ENCODE measurements around the gene PRH2. TPM values are rescaled to one million over a fixed set of nuclear protein-coding genes. Genes with fewer than 3 reads are reported as not detected.

PRH2 gene
- total and polyA plus RNA-seq, 8 donors: 0.33 to 1.1 (median 0.67) TPM; not detected in 2

- Histone ChIP-seq H3K9me3 (no peaks in the 10 kb centered on the region), H3K27ac (no peak overlapping the region), H3K27me3 (no peaks in the 10 kb centered on the region), H3K4me1 (no peaks in the 10 kb centered on the region), H3K36me3 (no peaks in the 10 kb centered on the region), H3K4me3 (no peak overlapping the region)
- intact Hi-C loops (cut with DNase I): no loop called here
- DNase-seq (no peak), ATAC-seq (no peak)
- no peak for TF ChIP-seq CTCF (IDR thresholded peaks at IDR 0.05)
Measured at GRCh38 chr12:10966314-10966713, 37.3 kb downstream of the PRH2 start.

- Histone ChIP-seq H3K27me3 (no peaks in the 10 kb centered on the region), H3K27ac (no peak overlapping the region), H3K4me3 (no peak overlapping the region), H3K4me1 (no peaks in the 10 kb centered on the region), H3K36me3 (no peaks in the 10 kb centered on the region), H3K9me3 (no peaks in the 10 kb centered on the region)
- intact Hi-C loops (cut with DNase I): no loop called here
- ATAC-seq (no peak), DNase-seq (no peak)
- TF ChIP-seq CTCF (IDR thresholded peaks at IDR 0.05): no peak
Measured at GRCh38 chr12:10967409-10967808, 38.4 kb downstream of the PRH2 start.

GRCh38 chr12:10968765-10969456 lies 39.9 kb downstream of the PRH2 start:
- no peaks in the 10 kb centered on the region for H3K27me3 ChIP-seq
- H3K4me3 ChIP-seq: no peak overlapping the region
- H3K9me3 ChIP-seq: no peaks in the 10 kb centered on the region
- H3K27ac ChIP-seq: no peak overlapping the region
- DNase-seq (peak in 3 of 4 donors; percentile 18 to 34 (median 33)), ATAC-seq (peak; percentile 84)
- no peak for TF ChIP-seq CTCF (IDR thresholded peaks at IDR 0.05)
- H3K4me1 ChIP-seq: no peaks in the 10 kb centered on the region
- H3K36me3 ChIP-seq: no peaks in the 10 kb centered on the region
- intact Hi-C loops (cut with DNase I): no loop called here

- H3K27ac ChIP-seq: no peak overlapping the region
- no peaks in the 10 kb centered on the region for H3K27me3 ChIP-seq
- ATAC-seq (no peak), DNase-seq (no peak)
- no peaks in the 10 kb centered on the region for H3K4me1 ChIP-seq
- H3K4me3 ChIP-seq: no peak overlapping the region
- no peak for TF ChIP-seq CTCF (IDR thresholded peaks at IDR 0.05)
- H3K36me3 ChIP-seq: no peaks in the 10 kb centered on the region
- intact Hi-C loops (cut with DNase I): no loop called here
- H3K9me3 ChIP-seq: no peaks in the 10 kb centered on the region
Measured at GRCh38 chr12:10974965-10975364, 45.9 kb downstream of the PRH2 start.

- DNase-seq (no peak), ATAC-seq (no peak)
- Histone ChIP-seq H3K27ac (no peak overlapping the region), H3K9me3 (no peaks in the 10 kb centered on the region), H3K36me3 (no peaks in the 10 kb centered on the region), H3K4me3 (no peak overlapping the region), H3K4me1 (no peaks in the 10 kb centered on the region), H3K27me3 (no peaks in the 10 kb centered on the region)
- intact Hi-C loops (cut with DNase I): no loop called here
- no peak for TF ChIP-seq CTCF (IDR thresholded peaks at IDR 0.05)
Measured at GRCh38 chr12:10982244-10982643, 53.2 kb downstream of the PRH2 start.

Other genes starting within 250 kb of the PRH2 start
- 100 to 1,000 TPM; 195 to 285 TPM for gene YBX3, start 205.9 kb upstream of the PRH2 start, total RNA-seq
- 100 to 1,000 TPM; 145 to 162 (median 151) TPM for gene YBX3, start 205.9 kb upstream of the PRH2 start, polyA plus RNA-seq (ENCODE audit: insufficient read length in 6 of 6)
- not detected for gene TAS2R7, start 126.6 kb upstream of the PRH2 start, total RNA-seq
- gene TAS2R7, start 126.6 kb upstream of the PRH2 start, polyA plus RNA-seq (ENCODE audit: insufficient read length in 6 of 6): not detected
- gene TAS2R8, start 122.0 kb upstream of the PRH2 start, total RNA-seq: not detected
- not detected for gene TAS2R8, start 122.0 kb upstream of the PRH2 start, polyA plus RNA-seq (ENCODE audit: insufficient read length in 6 of 6)
- gene TAS2R9, start 119.1 kb upstream of the PRH2 start, total RNA-seq: not detected
- gene TAS2R9, start 119.1 kb upstream of the PRH2 start, polyA plus RNA-seq (ENCODE audit: insufficient read length in 6 of 6): not detected
- under 1 TPM in 1 of 2 donors, not detected in 1; 0.37 TPM for gene TAS2R10, start 102.9 kb upstream of the PRH2 start, total RNA-seq
- 1 to 10 TPM; 1.9 to 3.3 (median 2.8) TPM for gene TAS2R10, start 102.9 kb upstream of the PRH2 start, polyA plus RNA-seq (ENCODE audit: insufficient read length in 6 of 6)
- 1 to 10 TPM; 1.2 to 1.4 TPM for gene PRR4, start 79.8 kb upstream of the PRH2 start, total RNA-seq
- 10 to 100 TPM in 3 of 6 donors, 1 to 10 TPM in 3; 7.5 to 19.8 (median 10.6) TPM for gene PRR4, start 79.8 kb upstream of the PRH2 start, polyA plus RNA-seq (ENCODE audit: insufficient read length in 6 of 6)
- 10 to 100 TPM; 10.6 to 12.0 TPM for gene PRH1, start 45.0 kb upstream of the PRH2 start, total RNA-seq
- gene PRH1, start 45.0 kb upstream of the PRH2 start, polyA plus RNA-seq (ENCODE audit: insufficient read length in 6 of 6): 10 to 100 TPM; 13.1 to 17.2 (median 16.0) TPM
- gene TAS2R13, start 19.7 kb upstream of the PRH2 start, total RNA-seq: 1 to 10 TPM in 1 of 2 donors, under 1 TPM in 1; 0.99 to 1.0 TPM
- under 1 TPM in 4 of 6 donors, not detected in 2; 0.14 to 0.59 (median 0.22) TPM for gene TAS2R13, start 19.7 kb upstream of the PRH2 start, polyA plus RNA-seq (ENCODE audit: insufficient read length in 6 of 6)
- gene TAS2R14, start 10.0 kb downstream of the PRH2 start, total RNA-seq: 1 to 10 TPM; 1.2 to 1.9 TPM
- 1 to 10 TPM; 3.8 to 5.0 (median 4.8) TPM for gene TAS2R14, start 10.0 kb downstream of the PRH2 start, polyA plus RNA-seq (ENCODE audit: insufficient read length in 6 of 6)
- gene TAS2R50, start 57.7 kb downstream of the PRH2 start, total RNA-seq: 1 to 10 TPM; 1.0 to 1.1 TPM
- gene TAS2R50, start 57.7 kb downstream of the PRH2 start, polyA plus RNA-seq (ENCODE audit: insufficient read length in 6 of 6): under 1 TPM in 5 of 6 donors, not detected in 1; 0.17 to 0.34 (median 0.20) TPM
- gene TAS2R20, start 69.1 kb downstream of the PRH2 start, total RNA-seq: 1 to 10 TPM; 1.6 to 1.7 TPM
- gene TAS2R20, start 69.1 kb downstream of the PRH2 start, polyA plus RNA-seq (ENCODE audit: insufficient read length in 6 of 6): 1 to 10 TPM; 2.3 to 3.6 (median 3.1) TPM
- 1 to 10 TPM; 2.0 to 3.3 TPM for gene TAS2R19, start 93.4 kb downstream of the PRH2 start, total RNA-seq
- gene TAS2R19, start 93.4 kb downstream of the PRH2 start, polyA plus RNA-seq (ENCODE audit: insufficient read length in 6 of 6): 1 to 10 TPM; 1.5 to 3.3 (median 2.2) TPM
- gene TAS2R31, start 102.2 kb downstream of the PRH2 start, total RNA-seq: 1 to 10 TPM; 2.1 to 3.4 TPM
- 1 to 10 TPM; 1.2 to 2.9 (median 2.2) TPM for gene TAS2R31, start 102.2 kb downstream of the PRH2 start, polyA plus RNA-seq (ENCODE audit: insufficient read length in 6 of 6)
- gene TAS2R46, start 133.1 kb downstream of the PRH2 start, total RNA-seq: 1 to 10 TPM; 1.0 to 1.4 TPM
- gene TAS2R46, start 133.1 kb downstream of the PRH2 start, polyA plus RNA-seq (ENCODE audit: insufficient read length in 6 of 6): under 1 TPM in 4 of 6 donors, not detected in 2; 0.20 to 0.37 (median 0.31) TPM
- gene TAS2R43, start 163.1 kb downstream of the PRH2 start, total RNA-seq: under 1 TPM; 0.52 to 0.71 TPM
- gene TAS2R43, start 163.1 kb downstream of the PRH2 start, polyA plus RNA-seq (ENCODE audit: insufficient read length in 6 of 6): under 1 TPM; 0.38 to 0.78 (median 0.60) TPM
- 1 to 10 TPM; 1.9 to 3.1 TPM for gene TAS2R30, start 205.4 kb downstream of the PRH2 start, total RNA-seq
- under 1 TPM; 0.20 to 0.81 (median 0.35) TPM for gene TAS2R30, start 205.4 kb downstream of the PRH2 start, polyA plus RNA-seq (ENCODE audit: insufficient read length in 6 of 6)
- 10 to 100 TPM in 1 of 2 donors, 1 to 10 TPM in 1; 9.5 to 10.3 TPM for gene SMIM10L1, start 242.0 kb downstream of the PRH2 start, total RNA-seq
- 10 to 100 TPM; 13.0 to 15.5 (median 13.3) TPM for gene SMIM10L1, start 242.0 kb downstream of the PRH2 start, polyA plus RNA-seq (ENCODE audit: insufficient read length in 6 of 6)

Measured in left lung (tissue), 10 donors.